ENCODE measurements around the gene CLSTN1. TPM values are rescaled to one million over a fixed set of nuclear protein-coding genes. Genes with fewer than 3 reads are reported as not detected.

Gene CLSTN1
- total RNA-seq, 1 experiment from 2014 or later, result 143 TPM

GRCh38 chr1:9872430-9873165, 48.8 kb upstream of the CLSTN1 start:
- Histone ChIP-seq H3K9me3 (ENCODE audit: control insufficient read depth, insufficient read depth, low read depth, low read length) (no peaks in the 10 kb centered on the region), H3K36me3 (ENCODE audit: control insufficient read depth, insufficient read depth, low read length) (no peaks in the 10 kb centered on the region), H3K27ac (ENCODE audit: low read length) (no peak overlapping the region), H3K27me3 (ENCODE audit: control insufficient read depth, insufficient read depth, low read length) (no peaks in the 10 kb centered on the region), H3K4me3 (ENCODE audit: low read depth in 2 of 2, low read length in 2 of 2) (no peak overlapping the region), H3K4me1 (ENCODE audit: control insufficient read depth, insufficient read depth, low read length) (peaks cover 6% of the 10 kb centered on the region; the same call in 1 of the 2 replicates)
- no peak for ATAC-seq
- ChIA-PET POLR2A (interaction anchor here (0.6 kb wide), 1 partner anchor 16 kb away, joined by 3 read pairs; no protein-coding TSS in a partner anchor), CTCF (interaction anchor here (0.6 to 3.7 kb wide), 4 partner anchors 10 to 42 kb away, joined by 3 to 14 read pairs (median 6); no protein-coding TSS in a partner anchor)
- no TSS peak for BruUV-seq (replicated peaks)
- TF ChIP-seq REST (IDR thresholded peaks at IDR 0.05; ENCODE audit: insufficient read depth in 1 of 2, low read depth in 2 of 2, low read length in 1 of 2), result no peak
- TF ChIP-seq SIN3A (IDR thresholded peaks at IDR 0.05; ENCODE audit: borderline replicate concordance, insufficient read depth, low read depth, low read length), result no peak
- TF ChIP-seq POLR2AphosphoS5 (IDR thresholded peaks at IDR 0.05; ENCODE audit: low read depth, low read length), result no peak
- intact Hi-C loops (cut with micrococcal nuclease; ENCODE audit: unreplicated experiment), result no loop called here
- no peak for DNase-seq (ENCODE audit: low read depth, low spot score)
- in situ Hi-C loops (cut with HindIII; ENCODE audit: low pct_unique_long_range_greater_than_20kb, low sequenced_read_pairs), result no loop called here

GRCh38 chr1:9871707-9872425, 48.1 kb upstream of the CLSTN1 start:
- H3K4me3 ChIP-seq (ENCODE audit: low read depth in 2 of 2, low read length in 2 of 2), result no peak overlapping the region
- H3K4me1 ChIP-seq (ENCODE audit: control insufficient read depth, insufficient read depth, low read length), result peaks cover 6% of the 10 kb centered on the region; the same call in 1 of the 2 replicates
- H3K27ac ChIP-seq (ENCODE audit: low read length), result no peak overlapping the region
- ATAC-seq (no peak), DNase-seq (ENCODE audit: low read depth, low spot score) (no peak)
- no peak for TF ChIP-seq SIN3A (IDR thresholded peaks at IDR 0.05; ENCODE audit: borderline replicate concordance, insufficient read depth, low read depth, low read length)
- TF ChIP-seq REST (IDR thresholded peaks at IDR 0.05; ENCODE audit: insufficient read depth in 1 of 2, low read depth in 2 of 2, low read length in 1 of 2), result no peak
- no peak for TF ChIP-seq TCF7L2 (IDR thresholded peaks at IDR 0.05; ENCODE audit: low read depth, low read length)
- no peak for TF ChIP-seq CTCF (IDR thresholded peaks at IDR 0.05)
- TF ChIP-seq POLR2AphosphoS5 (IDR thresholded peaks at IDR 0.05; ENCODE audit: low read depth, low read length), result no peak
- BruUV-seq (replicated peaks), result no TSS peak
- ChIA-PET POLR2A (interaction anchor here (0.6 kb wide), 2 partner anchors 16 to 41 kb away, joined by 3 to 4 read pairs; no protein-coding TSS in a partner anchor), CTCF (interaction anchor here (1.3 to 3.7 kb wide), 2 partner anchors 11 to 43 kb away, joined by 6 to 14 read pairs; no protein-coding TSS in a partner anchor)
- no peaks in the 10 kb centered on the region for H3K36me3 ChIP-seq (ENCODE audit: control insufficient read depth, insufficient read depth, low read length)
- intact Hi-C loops (cut with micrococcal nuclease; ENCODE audit: unreplicated experiment) (no loop called here), in situ Hi-C loops (cut with HindIII; ENCODE audit: low pct_unique_long_range_greater_than_20kb, low sequenced_read_pairs) (no loop called here)
- H3K9me3 ChIP-seq (ENCODE audit: control insufficient read depth, insufficient read depth, low read depth, low read length), result no peaks in the 10 kb centered on the region
- no peaks in the 10 kb centered on the region for H3K27me3 ChIP-seq (ENCODE audit: control insufficient read depth, insufficient read depth, low read length)
